H1 (cell line): Measurements from ENCODE around the gene ZAP70. TPM values are rescaled to one million over a fixed set of nuclear protein-coding genes. Genes with fewer than 3 reads are reported as not detected.

Experiments
- CTCF ChIA-PET: fragments of 300-600 bp; sonication (Branson Sonifier 250); formaldehyde crosslinking; loops from one replicate; lab custom pipeline; 2021; ENCODE audit not compliant: partially characterized antibody; lab: Charles Lee
- POLR2A ChIA-PET: fragments of 300-600 bp; sonication (Branson Sonifier 250); formaldehyde crosslinking; loops from one replicate; lab custom pipeline; 2021; ENCODE audit warnings: inconsistent platforms; ENCODE audit not compliant: partially characterized antibody; lab: Charles Lee
- DNase-seq, 2 experiments: peaks; one replicate each; pipeline versions ENCODE4 v3.0.0 to v3.0.0-alpha.2; 2010 to 2022; ENCODE audit warnings: low spot score in 2 of 2, low read depth in 1 of 2, mixed read lengths in 1 of 2
- FAIRE-seq: peaks from 2 replicates; lab custom pipeline; 2011; peaks lifted over from hg19 to GRCh38; lab: Jason Lieb, UNC
- H2AFZ ChIP-seq: 2 replicates; pipeline ENCODE4 v1.8.1; 2012; ENCODE audit warnings: low read length, inconsistent platforms
- H2AK5ac ChIP-seq: 2 replicates; pipeline ENCODE4 v1.6.1; 2013; ENCODE audit warnings: low read depth, low read length
- H2BK120ac ChIP-seq: replicated peaks from 2 replicates; pipeline ENCODE3; 2013; ENCODE audit warnings: low read depth, low read length, inconsistent platforms
- H2BK12ac ChIP-seq: 2 replicates; pipeline ENCODE4 v1.6.1; 2013; ENCODE audit warnings: low read depth, low read length
- H2BK15ac ChIP-seq: 2 replicates; pipeline ENCODE4 v1.6.1; 2013; ENCODE audit warnings: low read length
- H2BK20ac ChIP-seq: 2 replicates; pipeline ENCODE4 v1.6.1; 2013; ENCODE audit warnings: low read length
- H2BK5ac ChIP-seq: 2 replicates; pipeline ENCODE4 v1.6.1; 2013; ENCODE audit warnings: low read depth, low read length
- H3K14ac ChIP-seq: 2 replicates; pipeline ENCODE4 v1.6.1; 2013; ENCODE audit warnings: inconsistent platforms; ENCODE audit not compliant: insufficient read length
- H3K18ac ChIP-seq: 2 replicates; pipeline ENCODE4 v1.6.1; 2013; ENCODE audit warnings: low read length; ENCODE audit errors: extremely low read depth
- H3K23ac ChIP-seq: 2 replicates; pipeline ENCODE4 v1.6.1; 2013; ENCODE audit warnings: inconsistent platforms; ENCODE audit not compliant: insufficient read length
- H3K23me2 ChIP-seq: 2 replicates; pipeline ENCODE4 v1.6.1; 2013; ENCODE audit warnings: low read depth, low read length
- H3K27ac ChIP-seq: 2 replicates; pipeline ENCODE4 v1.6.1; 2011; ENCODE audit warnings: low read depth, low read length, inconsistent platforms
- H3K27me3 ChIP-seq, 4 experiments: replicated peaks in 1 of 4; 1 replicate in 1 of 4; 2 replicates in 3 of 4; pipeline versions ENCODE4 v1.6.1 to v1.8.1; 2011 to 2013; ENCODE audit warnings: low read length in 3 of 4, mild to moderate bottlenecking in 3 of 4, inconsistent platforms in 2 of 4, mixed read lengths in 2 of 4, moderate library complexity in 1 of 4; ENCODE audit not compliant: control insufficient read depth in 3 of 4, insufficient read depth in 3 of 4; ENCODE audit errors: extremely low read depth in 1 of 4
- H3K36me3 ChIP-seq, 4 experiments: 2 replicates each; pipeline versions ENCODE4 v1.6.1 to v1.8.1; 2011 to 2013; ENCODE audit warnings: mild to moderate bottlenecking in 4 of 4, low read length in 3 of 4, moderate library complexity in 2 of 4, control low read depth in 1 of 4, inconsistent platforms in 1 of 4; ENCODE audit not compliant: insufficient read depth in 4 of 4, control insufficient read depth in 2 of 4
- H3K4ac ChIP-seq: replicated peaks from 2 replicates; pipeline ENCODE3; 2013; ENCODE audit warnings: low read length, low read depth, mixed read lengths, inconsistent platforms; ENCODE audit not compliant: insufficient read length
- H3K4me1 ChIP-seq, 4 experiments: replicated peaks in 1 of 4; 1 replicate in 1 of 4; 2 replicates in 3 of 4; pipeline versions ENCODE4 v1.6.1 to v1.8.1; 2011 to 2013; ENCODE audit warnings: low read length in 3 of 4, inconsistent platforms in 2 of 4, mixed read lengths in 1 of 4; ENCODE audit not compliant: insufficient read depth in 4 of 4, control insufficient read depth in 3 of 4
- H3K4me2 ChIP-seq, 2 experiments: 2 replicates each; pipeline versions ENCODE4 v1.6.1 to v1.8.1; 2011 to 2013; ENCODE audit warnings: low read depth in 2 of 2, low read length in 2 of 2, control low read depth in 1 of 2, inconsistent platforms in 1 of 2, mild to moderate bottlenecking in 1 of 2; ENCODE audit not compliant: insufficient read depth in 1 of 2
- H3K4me3 ChIP-seq, 4 experiments: fragments of 200-600, 300-600 bp in 1 of 4; sonication (generic), shearing (Covaris generic), sonication (Bioruptor Twin) in 1 of 4; 2 replicates each; pipeline versions ENCODE4 v1.5.1 to v1.8.1; 2011 to 2016; ENCODE audit warnings: low read length in 4 of 4, low read depth in 3 of 4, control low read depth in 2 of 4, inconsistent platforms in 2 of 4, mild to moderate bottlenecking in 2 of 4, mixed read lengths in 1 of 4, moderate library complexity in 1 of 4; ENCODE audit not compliant: insufficient read depth in 2 of 4; ENCODE audit errors: extremely low read depth in 1 of 4
- H3K56ac ChIP-seq: replicated peaks from 2 replicates; pipeline ENCODE3; 2013; ENCODE audit warnings: low read depth, mild to moderate bottlenecking, mixed read lengths, low read length, inconsistent platforms; ENCODE audit not compliant: insufficient read length
- H3K79me1 ChIP-seq: 2 replicates; pipeline ENCODE4 v1.6.1; 2013; ENCODE audit warnings: low read depth, low read length, control low read depth
- H3K79me2 ChIP-seq, 2 experiments: 2 replicates each; pipeline versions ENCODE4 v1.6.1 to v1.8.1; 2012 to 2013; ENCODE audit warnings: low read length in 2 of 2, mild to moderate bottlenecking in 2 of 2, inconsistent platforms in 1 of 2; ENCODE audit not compliant: insufficient read depth in 2 of 2, control insufficient read depth in 1 of 2
- H3K9ac ChIP-seq, 4 experiments: replicated peaks in 1 of 4; 1 replicate in 1 of 4; 2 replicates in 3 of 4; pipeline versions ENCODE4 v1.6.1 to v1.8.1; 2011 to 2013; ENCODE audit warnings: low read depth in 3 of 4, low read length in 3 of 4, control low read depth in 2 of 4, mild to moderate bottlenecking in 2 of 4, moderate library complexity in 2 of 4, inconsistent platforms in 1 of 4; ENCODE audit errors: extremely low read depth in 1 of 4
- H3K9me3 ChIP-seq, 2 experiments: 2 replicates each; pipeline versions ENCODE4 v1.6.1 to v1.8.1; 2012 to 2013; ENCODE audit warnings: mild to moderate bottlenecking in 2 of 2, moderate library complexity in 2 of 2, control low read depth in 1 of 2, inconsistent platforms in 1 of 2, low read depth in 1 of 2, low read length in 1 of 2, mixed read lengths in 1 of 2; ENCODE audit not compliant: insufficient read depth in 2 of 2
- H4K20me1 ChIP-seq, 2 experiments: replicated peaks in 1 of 2; 2 replicates each; pipeline versions ENCODE3 to v1.8.1; 2011 to 2013; ENCODE audit warnings: inconsistent platforms in 2 of 2, low read length in 2 of 2, mild to moderate bottlenecking in 1 of 2; ENCODE audit not compliant: insufficient read depth in 2 of 2, control insufficient read depth in 1 of 2
- H4K5ac ChIP-seq: 2 replicates; pipeline ENCODE4 v1.6.1; 2013; ENCODE audit warnings: low read length, low read depth, mixed read lengths, inconsistent platforms; ENCODE audit not compliant: insufficient read length
- H4K8ac ChIP-seq: 2 replicates; pipeline ENCODE4 v1.8.0; 2013; ENCODE audit warnings: mild to moderate bottlenecking, moderate library complexity, low read length, inconsistent platforms; ENCODE audit not compliant: insufficient read depth; ENCODE audit errors: extremely low read depth
- H4K91ac ChIP-seq: replicated peaks from 2 replicates; pipeline ENCODE3; 2013; ENCODE audit warnings: low read length, mixed read lengths, inconsistent platforms; ENCODE audit not compliant: insufficient read length
- CEBPB ChIP-seq: IDR thresholded peaks from 2 replicates; pipeline ENCODE4 v1.6.1; 2012; ENCODE audit warnings: low read depth, low read length
- CHD2 ChIP-seq: IDR thresholded peaks from 2 replicates; pipeline ENCODE4 v1.6.1; 2012; ENCODE audit warnings: low read length, improper control_type of control experiment
- FOSL1 ChIP-seq: IDR thresholded peaks from 2 replicates; pipeline ENCODE4 v1.6.1; 2011; ENCODE audit warnings: mild to moderate bottlenecking, low read depth, low read length, moderate library complexity; ENCODE audit not compliant: insufficient read depth
- GABPA ChIP-seq: IDR thresholded peaks from 2 replicates; pipeline ENCODE4 v1.6.1; 2011; ENCODE audit warnings: mild to moderate bottlenecking, low read length, moderate library complexity, borderline replicate concordance; ENCODE audit not compliant: insufficient read depth
- GTF2F1 ChIP-seq: IDR thresholded peaks from 2 replicates; pipeline ENCODE4 v1.6.1; 2012; ENCODE audit warnings: low read depth, low read length, improper control_type of control experiment, borderline replicate concordance
- HDAC6 ChIP-seq: IDR thresholded peaks from one replicate; pipeline ENCODE4 v1.7.1; 2012; ENCODE audit warnings: low read depth, mild to moderate bottlenecking, inconsistent platforms, low read length, moderate library complexity
- PHF8 ChIP-seq: fragments of 200-600 bp; sonication (generic); conservative IDR thresholded peaks from 2 replicates; pipeline ENCODE4 v1.7.1; 2012; ENCODE audit warnings: low read depth, mild to moderate bottlenecking, inconsistent platforms, low read length, moderate library complexity
- RXRA ChIP-seq: IDR thresholded peaks from 2 replicates; pipeline ENCODE4 v1.6.1; 2011; ENCODE audit warnings: low read depth, mild to moderate bottlenecking, low read length, moderate library complexity; ENCODE audit not compliant: insufficient read depth
- SP2 ChIP-seq: IDR thresholded peaks from 2 replicates; pipeline ENCODE4 v1.6.1; 2012; ENCODE audit warnings: mild to moderate bottlenecking, low read length, inconsistent platforms
- SRF ChIP-seq: IDR thresholded peaks from 2 replicates; pipeline ENCODE4 v1.6.1; 2011; ENCODE audit warnings: mild to moderate bottlenecking, low read depth, low read length, moderate library complexity
- SUZ12 ChIP-seq: fragments of 200-600 bp; sonication (generic); IDR thresholded peaks from 2 replicates; pipeline ENCODE4 v1.6.1; 2012; ENCODE audit warnings: mild to moderate bottlenecking, inconsistent platforms, low read length, moderate library complexity, mixed read lengths
- ZNF274 ChIP-seq: IDR thresholded peaks from 2 replicates; pipeline ENCODE4 v1.7.0; 2012; ENCODE audit warnings: low read length, borderline replicate concordance; ENCODE audit errors: extremely low read depth
- WGBS, 2 experiments: shearing (Covaris generic) in 1 of 2; methylation state at CpG; one replicate each; pipeline versions ENCODE4 v1.1.6 to v1.1.7; 2013 to 2015; ENCODE audit warnings: low lambda C conversion rate in 2 of 2, mixed read lengths in 2 of 2, inconsistent platforms in 1 of 2, low coverage in 1 of 2, missing lambda C conversion rate in 1 of 2; ENCODE audit not compliant: insufficient replicate concordance in 2 of 2, insufficient coverage in 1 of 2, insufficient read length in 1 of 2; ENCODE audit errors: extremely low coverage in 1 of 2, missing lambda C conversion rate in 1 of 2; 5-methylcytosine and 5-hydroxymethylcytosine counted together
- polyA plus RNA-seq, 7 experiments: library from polyadenylated mRNA; depleted of rRNA in 3 of 7; stranded (reverse) in 5 of 7; unstranded in 2 of 7; fragments of >200 nt in 5 of 7; fragments of 200-250 nt in 2 of 7; gene quantifications; 1 replicate in 5 of 7; 2 replicates in 1 of 7; 4 replicates in 1 of 7; pipeline versions ENCODE4 v1.2.1 to v1.2.3, GENCODE V29; 2011 to 2013; ENCODE audit warnings: missing spikeins in 2 of 7, mixed read lengths in 2 of 7
- total RNA-seq: library from RNA; stranded (reverse); fragmentation: NEBNext Ultra II Directional; extraction: Animal tissue kit (Norgen Biotek cat#: 25700); gene quantifications from 2 replicates; pipeline ENCODE4 v1.2.1, GENCODE V29; 2021

ZAP70 gene
- total and polyA plus RNA-seq, 2 of the 8 experiments (the other 6 are each of a cell fraction or from before 2014, with no cell fraction given), result 0.15 TPM; not detected in 1

- no peaks in the 10 kb centered on the region for H3K79me1 ChIP-seq
- no peak overlapping the region for H2BK12ac ChIP-seq
- CTCF ChIA-PET, result interaction anchor here (0.9 to 3.7 kb wide), 3 partner anchors 8 to 142 kb away, joined by 3 to 17 read pairs (median 3); no protein-coding TSS in a partner anchor
- TF ChIP-seq ZNF274, result no peak
- TF ChIP-seq CEBPB, result no peak
- TF ChIP-seq SUZ12, result no peak
- TF ChIP-seq GABPA, result no peak
- TF ChIP-seq PHF8, result no peak
- no peak for TF ChIP-seq HDAC6
- TF ChIP-seq FOSL1, result no peak
- TF ChIP-seq CHD2, result no peak
- TF ChIP-seq GTF2F1, result no peak
- no peak for TF ChIP-seq RXRA
- no peak for TF ChIP-seq SRF
- TF ChIP-seq SP2, result no peak
Measured at GRCh38 chr2:97732436-97733340, 19.3 kb downstream of the ZAP70 start.

More at GRCh38 chr2:97732436-97733340, 19.3 kb downstream of the ZAP70 start:
- Histone ChIP-seq H3K36me3 (no peaks in the 10 kb centered on the region), H3K27me3 (no peaks in the 10 kb centered on the region), H3K9ac (no peak overlapping the region), H3K56ac (no peak overlapping the region), H3K9me3 (no peaks in the 10 kb centered on the region), H2AK5ac (no peak overlapping the region), H4K20me1 (peaks cover 0 to 2% of the 10 kb centered on the region in 2 experiments), H4K8ac (no peak overlapping the region; the same call in 1 of the 2 replicates), H3K79me2 (no peaks in the 10 kb centered on the region), H4K91ac (no peak overlapping the region), H3K23ac (no peak overlapping the region), H3K4me1 (no peaks in the 10 kb centered on the region), H2BK20ac (no peak overlapping the region), H3K4me3 (no peak overlapping the region), H3K18ac (no peak overlapping the region), H2AFZ (no peak overlapping the region), H3K14ac (no peak overlapping the region), H2BK120ac (no peak overlapping the region), H3K4me2 (no peak overlapping the region), H3K27ac (no peak overlapping the region), H2BK5ac (no peak overlapping the region), H3K4ac (no peak overlapping the region), H3K23me2 (no peaks in the 10 kb centered on the region), H4K5ac (no peak overlapping the region), H2BK15ac (no peak overlapping the region)
- DNase-seq, result no peak
- POLR2A ChIA-PET, result interaction anchor here (0.6 to 1.0 kb wide), 2 partner anchors 9 to 21 kb away, joined by 3 read pairs; no protein-coding TSS in a partner anchor
- no peak for FAIRE-seq
- 91% methylated on average over 26 of the region's 28 CpGs; no CpG with 5 or more reads in 1 of the 2 experiments for WGBS, 2 experiments
